GM21619 (cell line): ENCODE data around the gene CABCOCO1.
"Not testable (repeated sequence)": the region's sequence is repeated elsewhere in the genome, so short reads cannot be mapped to it uniquely, and the experiment has no call there.

Experiments
- ATAC-seq: cut with Tn5 transposase; IDR thresholded peaks from one replicate; pipeline ENCODE4 v1.9.1; 2021; ENCODE audit not compliant: unreplicated experiment

Gene CABCOCO1

DNA sequence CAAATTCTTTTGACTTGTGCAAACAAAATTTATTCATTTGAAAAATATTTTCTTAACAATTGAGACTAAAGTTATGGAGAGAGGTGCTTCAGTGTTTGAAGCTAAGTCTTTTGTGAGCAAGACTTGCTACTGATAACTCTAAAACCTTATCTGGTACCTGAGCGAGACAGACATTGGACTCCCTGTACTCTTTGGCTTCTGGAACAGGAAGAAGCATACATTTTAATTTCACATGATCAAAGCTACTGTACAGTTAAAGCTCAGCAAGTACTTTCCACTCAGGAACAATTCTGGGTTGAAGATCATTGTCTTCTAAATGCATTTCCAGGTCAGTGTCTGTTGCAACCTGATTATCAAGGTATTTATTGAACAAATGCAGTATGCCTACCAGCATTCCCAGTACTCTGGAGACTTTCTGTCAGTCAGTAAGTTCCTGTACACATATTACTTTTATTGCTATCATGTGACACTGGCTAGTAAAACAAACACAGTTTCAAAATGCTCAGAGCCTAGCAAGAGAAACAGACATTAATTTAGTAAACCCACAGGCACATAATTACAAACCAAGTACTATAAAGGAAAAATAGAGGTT is 42.4 kb downstream of the CABCOCO1 start:
- ATAC-seq, result no peak

DNA sequence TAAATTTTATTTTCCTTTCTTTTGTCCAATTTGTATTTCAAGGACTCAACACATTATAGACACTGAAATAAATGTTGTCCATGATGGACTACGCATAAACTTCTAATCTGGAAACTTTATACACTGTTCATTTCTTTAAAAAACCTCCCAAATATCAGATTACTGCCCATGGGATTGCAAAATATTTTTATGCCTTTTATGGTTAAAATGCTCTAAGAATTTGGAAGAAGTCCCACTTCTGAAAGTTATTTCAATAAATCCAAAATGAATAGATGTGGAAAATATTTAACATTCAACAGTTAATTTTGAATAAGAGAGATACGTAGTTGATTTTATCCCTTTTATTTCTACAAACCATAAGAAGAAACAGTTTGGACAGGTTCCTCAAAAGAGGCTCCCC is 46.1 kb downstream of the CABCOCO1 start:
- no peak for ATAC-seq

DNA sequence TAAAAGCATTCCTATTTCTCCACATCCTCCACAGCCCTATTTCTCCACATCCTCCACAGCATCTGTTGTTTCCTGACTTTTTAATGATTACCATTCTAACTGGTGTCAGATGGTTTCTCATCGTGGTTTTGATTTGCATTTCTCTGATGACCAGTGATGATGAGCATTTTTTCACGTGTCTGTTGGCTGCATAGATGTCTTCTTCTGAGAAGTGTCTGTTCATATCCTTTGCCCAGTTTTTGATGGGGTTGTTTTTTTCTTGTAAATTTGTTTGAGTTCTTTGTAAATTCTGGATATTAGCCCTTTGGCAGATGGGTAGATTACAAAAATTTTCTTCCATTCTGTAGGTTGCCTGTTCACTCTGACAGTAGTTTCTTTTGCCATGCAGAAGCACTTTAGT is 49.4 kb downstream of the CABCOCO1 start:
- not testable (repeated sequence) for ATAC-seq

DNA sequence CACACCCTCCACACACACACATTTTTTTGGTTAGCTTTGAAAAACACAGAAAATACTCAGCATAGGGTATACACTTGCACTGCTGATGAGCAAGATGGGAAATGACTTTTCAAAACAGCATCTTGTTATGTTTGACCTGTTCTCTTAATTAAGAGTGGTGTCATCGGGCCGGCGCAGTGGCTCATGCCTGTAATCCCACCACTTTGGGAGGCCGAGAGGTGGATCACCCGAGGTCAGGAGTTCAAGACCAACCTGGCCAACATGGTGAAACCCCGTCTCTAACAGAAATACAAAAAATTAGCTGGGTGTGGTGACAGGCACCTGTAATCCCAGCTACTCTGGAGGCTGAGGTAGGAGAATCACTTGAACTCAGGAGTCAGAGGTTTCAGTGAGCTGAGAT is 56.7 kb downstream of the CABCOCO1 start:
- not testable (repeated sequence) for ATAC-seq

DNA sequence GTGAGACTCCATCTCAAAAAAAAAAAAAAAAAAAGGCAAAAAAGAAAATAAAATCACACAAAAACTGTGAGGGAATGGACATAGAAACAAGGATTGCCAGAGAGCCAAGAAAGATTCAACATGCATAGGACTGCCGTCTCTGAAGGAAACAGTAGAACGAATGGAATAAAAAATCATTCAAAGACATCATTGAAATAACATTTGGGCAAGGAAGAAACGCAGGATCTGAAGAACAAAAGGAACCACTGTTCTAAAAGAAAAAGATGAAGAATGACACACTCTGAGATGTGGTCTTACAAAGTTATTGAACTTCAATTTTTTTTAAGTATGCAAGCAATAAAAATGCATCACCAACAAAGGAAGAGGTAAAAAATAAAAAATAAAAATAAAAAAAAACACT is 57.2 kb downstream of the CABCOCO1 start:
- ATAC-seq, result no peak

DNA sequence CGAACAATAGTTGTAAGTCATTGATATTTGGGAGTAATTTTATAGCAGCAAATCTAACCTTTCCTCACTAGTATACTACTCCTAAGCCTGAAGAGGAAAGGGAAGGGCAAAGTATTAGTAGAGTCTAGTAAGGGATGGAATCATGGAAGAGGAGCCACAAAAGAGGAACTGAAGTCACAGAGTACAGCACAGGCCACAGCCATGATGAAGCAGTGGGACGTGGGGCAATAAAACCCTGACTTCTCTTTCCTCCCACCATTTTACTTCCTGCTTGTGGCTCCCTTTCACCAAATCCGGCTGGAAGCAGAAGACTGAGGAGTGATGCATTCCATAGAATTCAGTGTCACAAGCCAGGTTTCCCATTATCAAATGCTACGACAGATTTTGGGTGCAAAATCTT is 58.7 kb downstream of the CABCOCO1 start:
- no peak for ATAC-seq

DNA sequence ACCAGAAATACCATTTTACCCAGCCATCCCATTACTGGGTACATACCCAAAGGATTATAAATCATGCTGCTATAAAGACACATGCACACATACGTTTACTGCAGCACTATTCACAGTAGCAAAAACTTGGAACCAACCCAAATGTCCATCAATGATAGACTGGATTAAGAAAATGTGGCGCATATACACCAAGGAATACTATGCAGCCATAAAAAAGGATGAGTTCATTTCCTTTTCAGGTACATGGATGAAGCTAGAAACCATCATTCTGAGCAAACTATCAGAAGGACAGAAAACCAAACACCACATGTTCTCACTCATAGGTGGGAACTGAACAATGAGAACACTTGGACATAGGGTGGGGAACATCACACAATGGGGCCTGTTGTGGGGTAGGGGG is 62.5 kb downstream of the CABCOCO1 start:
- not testable (repeated sequence) for ATAC-seq

DNA sequence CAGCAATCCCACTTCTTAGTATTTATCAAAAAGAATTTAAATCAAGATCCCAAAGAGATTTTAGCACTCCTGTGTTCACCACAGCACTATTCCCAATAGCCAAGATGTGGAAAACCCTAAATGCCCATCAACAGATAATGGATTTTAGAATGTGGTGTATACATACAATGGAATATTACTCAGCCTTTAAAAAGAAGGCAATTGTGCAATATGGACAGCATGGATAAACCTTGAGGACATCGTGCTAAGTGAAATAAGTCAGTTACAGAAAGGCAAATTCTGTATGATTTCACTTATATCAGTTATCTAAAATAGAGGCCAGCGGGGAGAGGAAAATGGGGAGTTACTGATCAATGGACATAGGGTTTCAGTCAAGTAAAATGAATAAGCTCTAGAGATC is 66.9 kb downstream of the CABCOCO1 start:
- ATAC-seq, result no peak

DNA sequence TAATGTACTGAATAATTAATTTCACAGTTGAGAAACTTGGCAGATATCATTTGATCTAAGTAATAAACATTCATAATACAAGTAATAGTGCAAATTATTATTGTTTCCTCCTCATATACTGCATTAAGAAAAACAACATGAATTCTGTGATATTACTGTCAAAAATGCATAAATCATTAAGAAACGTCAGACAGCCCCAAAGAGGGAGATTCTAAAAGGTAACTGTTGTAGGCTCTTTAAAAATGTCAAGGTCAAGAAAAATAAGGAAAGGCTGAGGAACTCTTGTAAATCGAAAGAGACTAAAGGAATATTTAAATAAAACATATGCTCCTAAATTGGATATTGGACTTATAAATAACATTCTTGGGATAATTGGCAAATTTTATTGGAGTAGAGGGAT is 67.9 kb downstream of the CABCOCO1 start:
- no peak for ATAC-seq

DNA sequence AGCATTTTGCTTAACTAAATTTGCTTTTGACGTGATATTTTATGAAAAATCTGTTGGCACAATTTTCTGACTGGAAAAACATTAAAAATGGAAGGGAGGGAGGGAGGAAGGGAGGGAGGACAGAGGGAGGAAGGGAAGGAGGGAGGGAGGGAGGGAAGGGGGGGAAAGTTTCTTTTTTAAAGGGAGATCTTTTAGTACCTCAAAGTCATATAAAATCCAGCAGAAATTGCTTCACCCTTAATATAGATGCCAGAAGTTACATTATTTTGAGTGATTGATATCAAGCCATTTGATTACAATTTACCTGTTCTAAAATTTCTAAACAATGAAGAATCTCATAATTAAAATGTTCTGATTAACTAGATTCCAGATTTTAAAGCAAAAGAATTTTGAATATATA is 68.9 kb downstream of the CABCOCO1 start:
- no peak for ATAC-seq

DNA sequence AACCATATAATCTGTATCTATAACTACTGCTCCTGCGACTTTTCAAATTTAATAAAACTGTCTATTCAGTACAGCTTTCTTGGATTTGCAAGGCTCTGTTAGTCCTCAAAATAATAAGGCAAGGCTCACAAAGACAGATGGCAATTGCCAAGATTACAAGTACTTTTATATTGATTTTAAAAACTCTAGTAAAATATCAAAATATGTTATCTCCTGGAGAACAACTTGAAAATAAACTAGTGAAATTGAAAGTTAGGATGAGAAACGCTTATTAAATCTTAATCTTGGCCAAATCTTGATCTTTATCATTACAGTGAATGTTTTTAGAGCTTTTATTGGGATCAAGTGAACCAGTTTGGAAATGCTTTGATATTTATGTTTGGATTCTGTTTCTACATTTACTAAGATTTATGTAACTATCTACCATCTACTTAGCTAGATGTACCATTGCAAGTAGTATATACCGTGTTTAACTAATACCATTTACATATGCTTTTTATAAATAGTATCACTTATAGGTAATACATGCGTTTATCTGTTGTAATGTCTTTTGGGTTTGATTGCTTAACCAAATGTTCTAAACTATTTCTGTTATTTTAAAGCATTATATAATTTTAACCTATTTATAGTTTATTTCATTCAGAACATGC is 70.0 kb downstream of the CABCOCO1 start:
- ATAC-seq, result no peak

DNA sequence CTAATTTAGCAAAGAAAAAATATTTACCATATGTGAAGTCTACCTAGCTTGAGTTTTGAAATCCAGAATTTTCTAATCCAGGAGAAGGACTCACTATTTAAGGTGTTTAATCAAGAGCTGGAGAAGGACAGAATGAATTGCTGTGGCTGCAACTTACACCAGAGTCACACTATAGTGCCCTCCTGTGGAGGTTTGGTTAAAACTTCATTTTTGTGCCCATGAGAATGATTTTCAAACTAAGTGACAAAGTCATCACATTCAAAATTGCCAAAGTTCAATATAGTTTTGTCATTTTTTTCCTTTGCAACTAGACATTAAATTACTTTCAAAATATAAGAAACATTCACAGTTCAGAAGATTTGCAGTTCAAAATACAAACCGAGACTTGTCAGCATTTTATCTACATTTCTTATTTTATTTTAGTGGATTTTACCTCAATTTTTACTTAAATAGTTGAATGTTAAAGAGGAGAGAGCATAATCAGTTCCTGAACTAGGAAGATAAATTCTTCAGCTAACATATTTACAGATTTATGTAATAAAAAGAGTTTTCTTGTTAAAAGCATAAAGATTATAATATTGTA is 70.7 kb downstream of the CABCOCO1 start:
- no peak for ATAC-seq

DNA sequence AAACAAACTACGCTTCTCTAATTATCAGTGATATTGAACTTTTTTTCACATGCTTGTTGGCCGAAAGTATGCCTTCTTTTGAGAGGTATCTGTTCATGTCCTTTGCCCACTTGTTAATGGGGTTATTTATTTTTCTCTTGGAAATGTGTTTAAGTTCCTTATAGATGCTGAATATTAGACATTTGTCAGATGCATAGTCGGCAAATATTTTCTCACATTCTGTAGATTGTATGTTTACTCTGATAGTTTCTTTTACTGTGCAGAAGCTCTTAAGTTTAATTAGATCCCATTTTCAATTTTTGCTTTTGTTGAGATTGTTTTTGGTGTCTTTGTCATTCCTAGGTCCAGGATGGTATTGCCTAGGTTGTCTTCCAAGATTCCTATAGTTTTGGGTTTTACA is 73.2 kb downstream of the CABCOCO1 start:
- ATAC-seq, result no peak

DNA sequence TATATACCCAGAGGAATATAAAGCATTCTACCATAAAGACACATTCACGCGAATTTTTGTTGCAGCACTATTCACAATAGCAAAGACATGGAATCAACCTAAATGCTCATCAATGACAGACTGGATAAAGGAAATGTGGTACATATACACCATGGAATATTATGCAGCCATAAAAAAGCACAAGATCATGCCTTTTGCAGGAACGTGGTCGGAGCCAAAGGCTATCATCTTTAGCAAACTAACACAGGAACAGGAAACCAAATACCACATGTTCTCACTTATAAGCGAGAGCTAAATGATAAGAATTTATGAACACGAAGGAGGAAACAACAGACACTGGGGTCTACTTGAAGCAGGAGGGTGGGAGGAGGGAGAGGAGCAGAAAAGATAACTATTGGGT is 74.7 kb downstream of the CABCOCO1 start:
- ATAC-seq, result not testable (repeated sequence)

DNA sequence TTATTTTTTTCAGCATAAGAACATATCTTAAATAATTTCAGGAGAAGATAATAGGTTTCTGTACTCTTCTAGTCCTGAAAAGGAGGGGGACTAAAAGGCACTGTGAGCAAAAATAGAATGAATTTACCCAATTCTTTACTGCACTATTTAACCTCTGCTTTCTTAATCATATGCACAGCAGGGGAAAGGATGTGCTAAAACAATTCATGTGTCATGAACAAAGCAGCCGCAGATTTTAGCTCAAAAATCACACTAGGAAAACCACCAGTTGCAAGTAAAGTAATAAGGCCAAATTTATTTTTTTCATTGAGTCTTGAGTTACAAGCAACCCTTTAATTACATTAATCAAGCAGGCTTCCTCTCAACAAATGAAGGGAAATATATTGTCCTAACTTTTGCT is 80.1 kb downstream of the CABCOCO1 start:
- no peak for ATAC-seq

DNA sequence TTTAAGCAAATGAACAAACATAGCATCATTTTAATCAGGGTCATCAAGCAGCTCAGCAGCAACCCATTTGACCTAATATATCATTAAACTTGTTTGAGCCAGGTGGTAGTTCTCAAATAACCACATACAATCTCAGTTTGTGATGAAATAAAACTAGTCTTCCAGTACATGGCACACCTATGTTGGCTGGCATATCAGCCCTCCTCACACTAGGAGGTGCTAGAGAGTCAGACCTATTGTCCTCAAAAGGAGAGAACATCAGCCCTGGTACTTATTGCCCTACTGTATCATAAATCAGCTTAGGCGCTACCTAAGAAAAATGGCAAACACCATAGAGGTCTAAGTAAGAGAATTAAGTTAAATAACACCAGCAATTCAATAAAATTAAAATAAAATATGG is 81.7 kb downstream of the CABCOCO1 start:
- no peak for ATAC-seq

DNA sequence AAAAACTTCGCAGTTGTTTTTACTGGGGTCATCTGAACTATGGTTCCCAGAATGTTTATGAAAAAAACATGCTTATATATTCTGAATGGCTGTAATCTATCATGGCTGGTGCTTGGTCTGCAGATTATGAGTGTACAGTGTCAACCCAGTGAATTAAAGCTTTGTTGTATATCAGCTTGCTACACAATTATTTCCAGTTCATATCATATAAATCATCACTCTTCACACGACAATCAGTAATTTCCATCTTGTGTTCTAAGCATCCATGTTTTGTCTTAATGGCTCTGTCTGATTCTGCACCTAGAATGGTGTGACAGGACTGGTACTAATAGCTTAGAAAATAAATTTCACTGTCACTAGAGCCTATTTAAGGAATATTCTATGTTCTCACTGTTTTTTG is 83.6 kb downstream of the CABCOCO1 start:
- no peak for ATAC-seq

DNA sequence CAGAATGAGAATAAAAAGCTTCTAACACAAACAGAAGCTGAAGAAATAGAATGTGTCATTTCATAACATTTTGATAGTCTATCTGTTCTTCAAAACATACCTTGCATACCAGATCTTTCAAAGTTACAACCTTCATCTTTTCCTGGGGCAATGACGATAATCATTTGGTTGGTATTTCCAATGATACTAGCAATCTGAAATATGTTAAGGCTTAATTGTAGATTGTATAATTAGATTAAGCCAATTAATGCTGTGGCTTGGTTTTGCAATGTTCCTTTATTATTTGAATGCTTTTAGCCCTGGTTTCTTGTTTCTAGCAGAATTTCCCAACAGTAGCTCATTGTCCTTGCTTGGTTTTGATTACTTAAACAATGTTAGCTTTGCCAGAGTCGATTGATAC is 84.6 kb downstream of the CABCOCO1 start:
- no peak for ATAC-seq

DNA sequence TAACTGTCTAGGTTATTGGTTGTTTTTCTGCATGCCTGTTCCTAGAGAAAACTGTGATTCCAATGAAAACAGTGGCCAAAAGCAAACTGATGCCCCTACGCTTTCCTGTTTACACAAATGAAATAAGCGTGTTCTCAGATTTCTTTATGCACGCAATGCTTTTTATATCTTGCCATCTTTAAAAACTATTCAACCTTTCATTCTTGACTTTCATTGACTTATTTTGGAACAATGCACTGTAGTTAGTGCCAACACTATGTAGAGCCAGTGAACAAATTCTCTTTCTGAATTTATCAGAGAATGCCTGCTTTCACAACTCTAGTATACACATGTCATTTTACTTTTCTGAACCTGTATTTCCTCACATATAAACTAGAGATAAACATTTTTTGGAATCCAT is 86.6 kb downstream of the CABCOCO1 start:
- ATAC-seq, result no peak

DNA sequence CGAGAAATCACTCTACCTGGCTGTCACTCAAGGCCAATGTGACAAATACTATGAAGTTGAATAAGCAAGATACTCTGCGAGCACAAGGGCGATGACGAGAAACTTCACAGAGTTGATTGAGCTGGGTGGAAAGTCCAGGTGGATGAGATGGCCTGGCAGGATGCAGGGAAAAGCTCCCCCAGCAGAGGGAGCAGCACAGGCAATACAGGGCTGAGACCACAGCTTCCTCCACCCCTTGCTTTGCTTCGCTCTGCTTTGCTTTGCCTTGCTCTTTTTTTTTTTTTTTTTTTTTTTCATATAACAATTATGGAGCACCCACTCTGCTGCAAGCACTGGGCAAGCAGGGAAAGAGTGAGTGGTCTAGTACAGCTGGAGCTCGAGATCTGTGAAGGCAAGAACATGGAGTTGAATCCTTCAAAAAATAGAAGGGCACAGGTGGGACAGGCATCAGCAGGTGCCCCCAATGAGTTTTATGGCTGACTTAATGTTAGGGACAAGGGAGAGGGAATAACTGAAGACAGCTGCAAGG is 88.3 kb downstream of the CABCOCO1 start:
- ATAC-seq, result peak; percentile 75

DNA sequence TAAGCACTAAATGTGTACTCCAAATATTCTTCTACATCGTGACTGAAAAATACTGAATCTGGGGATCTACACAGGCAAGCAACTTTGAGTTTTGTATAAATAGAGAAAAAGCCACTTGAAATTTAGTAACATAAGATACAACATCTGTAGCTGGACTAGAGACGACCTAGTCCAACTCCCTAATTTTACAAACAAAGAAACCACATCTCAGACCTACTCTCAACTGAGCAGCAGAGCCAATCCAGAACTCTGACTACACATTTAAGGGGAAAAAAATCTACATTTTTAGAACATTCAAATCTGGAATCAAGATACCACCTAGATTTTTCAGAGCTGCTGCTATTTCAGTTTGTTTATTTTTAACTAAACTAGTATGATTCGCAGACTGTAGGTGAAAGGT is 88.9 kb downstream of the CABCOCO1 start:
- ATAC-seq, result no peak
